Tongue (tissue), 2 donors: Measurements from ENCODE around the gene SLC25A15. TPM values are rescaled to one million over a fixed set of nuclear protein-coding genes. Genes with fewer than 3 reads are reported as not detected.
"Not testable (repeated sequence)": the region's sequence is repeated elsewhere in the genome, so short reads cannot be mapped to it uniquely, and the experiment has no call there.

Experiments
- DNase-seq: peaks from one replicate; pipeline ENCODE4 v3.0.0-alpha.2; 2015
- total RNA-seq: library from RNA; depleted of rRNA; stranded (reverse); fragments of >200 nt; gene quantifications from one replicate; pipeline ENCODE4 v1.2.3, GENCODE V29; 2014

SLC25A15 gene
- total RNA-seq, 1 donor from 2014 or later, result 22.4 TPM

DNA sequence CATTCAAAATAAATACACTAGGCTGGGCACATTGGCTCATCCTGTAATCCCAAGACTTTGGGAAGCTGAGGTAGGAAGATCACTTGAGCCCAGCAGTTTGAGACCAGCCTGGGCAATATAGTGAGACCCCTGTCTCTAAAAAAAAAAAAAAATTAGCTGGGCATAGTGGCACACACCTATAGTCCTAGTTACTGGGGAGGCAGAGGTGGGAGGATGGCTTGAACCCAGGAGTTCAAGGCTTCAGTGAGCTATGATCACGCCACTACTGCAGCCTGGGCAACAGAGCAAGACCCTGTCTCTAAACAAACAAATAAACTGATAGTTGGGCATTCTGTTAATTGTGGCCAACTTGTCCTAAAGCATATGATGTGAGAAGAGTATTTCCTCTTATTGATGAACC lies 6.4 kb upstream of the SLC25A15 start:
- DNase-seq, result not testable (repeated sequence)

DNA sequence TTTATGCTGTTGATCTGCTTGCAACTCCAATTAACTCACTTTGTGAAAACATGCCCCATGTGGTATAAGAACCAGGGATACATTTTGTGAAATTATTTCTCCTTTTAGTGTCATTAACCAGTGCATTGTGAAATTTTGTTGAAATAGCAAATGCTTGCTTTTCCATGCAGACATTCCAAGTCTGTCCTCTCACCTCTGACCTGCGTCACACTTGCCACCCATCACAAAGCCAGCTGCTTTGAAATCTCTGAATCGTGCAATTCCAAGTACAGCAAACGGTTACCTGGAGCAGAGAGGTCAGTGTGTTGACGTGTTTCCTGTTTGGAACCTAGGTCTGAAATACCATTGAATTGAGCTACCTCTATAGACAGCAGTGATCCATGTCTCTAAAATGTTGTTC lies 4.9 kb upstream of the SLC25A15 start:
- no peak for DNase-seq

DNA sequence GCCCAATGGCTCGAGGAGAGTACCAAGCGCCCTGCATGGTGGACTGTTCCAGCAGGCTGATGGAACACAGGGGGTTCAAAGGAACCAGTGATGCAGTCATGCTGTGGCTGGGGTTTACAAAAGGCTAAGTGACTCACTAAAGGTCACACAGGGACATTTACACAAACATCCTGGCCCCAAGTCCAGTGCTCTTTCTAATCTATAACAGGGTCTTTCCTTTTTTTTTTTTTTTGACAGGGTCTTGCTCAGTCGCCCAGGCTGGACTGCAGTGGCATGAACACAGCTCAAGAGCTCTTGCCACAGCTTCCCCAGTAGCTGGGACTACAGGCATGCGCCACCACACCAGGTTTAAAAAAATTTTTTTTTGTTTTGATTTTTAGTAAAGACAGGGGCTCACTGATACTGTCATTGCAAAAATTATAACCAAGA lies 2.8 kb upstream of the SLC25A15 start:
- no peak for DNase-seq

DNA sequence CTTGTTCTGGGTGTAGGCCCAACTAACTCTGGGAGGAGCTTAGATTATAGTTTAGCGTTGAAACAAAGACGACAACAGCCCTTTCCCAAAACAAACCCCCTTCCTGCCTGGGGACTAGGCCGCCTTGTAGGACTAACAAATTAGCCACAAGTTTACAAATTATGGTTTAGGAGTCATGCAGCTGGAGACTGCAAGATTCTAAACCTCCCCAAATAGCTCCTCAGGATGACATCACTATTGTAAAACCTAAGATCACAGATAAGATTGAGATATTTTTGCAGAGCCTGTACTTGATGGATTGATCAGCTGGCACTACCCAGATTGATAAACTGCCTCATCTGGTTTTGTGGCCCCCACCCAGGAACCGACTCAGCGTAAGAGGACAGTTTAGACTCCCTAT lies 2.3 kb upstream of the SLC25A15 start:
- DNase-seq, result no peak

DNA sequence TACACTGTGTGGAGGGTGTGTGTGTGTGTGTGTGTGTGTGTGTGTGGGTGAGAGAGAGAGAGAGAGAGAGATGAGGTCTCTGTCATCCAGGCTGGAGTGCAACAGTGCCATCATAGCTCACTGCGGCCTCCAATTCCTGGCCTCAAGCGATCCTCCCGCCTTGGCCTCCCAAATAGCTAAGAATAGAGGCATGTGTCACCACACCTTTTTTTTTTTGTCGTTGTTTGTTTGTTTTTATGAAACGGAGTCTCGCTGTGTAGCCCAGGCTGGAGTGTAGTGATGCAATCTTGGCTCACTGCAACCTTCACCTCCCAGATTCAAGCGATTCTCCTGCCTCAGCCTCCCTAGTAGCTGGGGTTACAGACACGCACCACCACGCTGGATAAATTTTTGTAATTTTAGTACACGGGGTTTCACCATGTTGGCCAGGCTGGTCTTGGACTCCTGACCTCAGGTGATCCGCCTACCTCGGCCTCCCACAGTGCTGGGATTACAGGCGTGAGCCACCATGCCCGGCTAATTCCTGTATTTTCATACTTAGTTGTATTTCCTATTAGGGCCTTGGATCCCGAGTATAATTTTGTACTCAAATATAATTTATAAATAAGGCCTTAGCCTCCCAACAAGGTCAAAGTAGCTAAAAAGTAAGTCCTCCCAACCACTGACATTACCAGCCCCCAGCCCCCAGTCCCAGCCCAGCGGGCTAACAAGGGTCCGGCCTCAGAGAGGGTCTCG lies 704 bp upstream of the SLC25A15 start:
- not testable (repeated sequence) for DNase-seq

DNA sequence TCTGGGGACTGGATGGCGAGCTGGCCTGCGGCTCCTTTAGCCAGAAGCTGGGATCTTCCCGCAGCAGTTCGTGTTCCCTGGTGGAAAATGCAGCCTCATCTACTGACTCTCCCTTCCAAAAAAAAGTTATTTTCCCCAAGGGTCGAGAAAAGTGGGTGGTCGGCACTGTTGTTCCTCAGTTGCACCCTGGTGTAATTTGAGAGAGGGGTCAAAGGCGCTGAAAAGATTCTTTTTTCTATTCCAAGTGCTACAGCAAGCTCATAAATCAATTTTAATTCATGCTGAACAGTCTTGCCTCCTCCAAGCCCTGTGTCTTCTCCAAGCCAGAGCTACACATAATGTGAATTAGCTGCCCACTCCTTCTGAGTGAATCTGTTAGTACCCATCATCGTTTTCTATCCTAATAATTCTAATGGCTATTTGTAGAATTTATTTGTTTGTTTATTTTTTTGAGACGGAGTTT lies 774 bp downstream of the SLC25A15 start:
- no peak for DNase-seq

DNA sequence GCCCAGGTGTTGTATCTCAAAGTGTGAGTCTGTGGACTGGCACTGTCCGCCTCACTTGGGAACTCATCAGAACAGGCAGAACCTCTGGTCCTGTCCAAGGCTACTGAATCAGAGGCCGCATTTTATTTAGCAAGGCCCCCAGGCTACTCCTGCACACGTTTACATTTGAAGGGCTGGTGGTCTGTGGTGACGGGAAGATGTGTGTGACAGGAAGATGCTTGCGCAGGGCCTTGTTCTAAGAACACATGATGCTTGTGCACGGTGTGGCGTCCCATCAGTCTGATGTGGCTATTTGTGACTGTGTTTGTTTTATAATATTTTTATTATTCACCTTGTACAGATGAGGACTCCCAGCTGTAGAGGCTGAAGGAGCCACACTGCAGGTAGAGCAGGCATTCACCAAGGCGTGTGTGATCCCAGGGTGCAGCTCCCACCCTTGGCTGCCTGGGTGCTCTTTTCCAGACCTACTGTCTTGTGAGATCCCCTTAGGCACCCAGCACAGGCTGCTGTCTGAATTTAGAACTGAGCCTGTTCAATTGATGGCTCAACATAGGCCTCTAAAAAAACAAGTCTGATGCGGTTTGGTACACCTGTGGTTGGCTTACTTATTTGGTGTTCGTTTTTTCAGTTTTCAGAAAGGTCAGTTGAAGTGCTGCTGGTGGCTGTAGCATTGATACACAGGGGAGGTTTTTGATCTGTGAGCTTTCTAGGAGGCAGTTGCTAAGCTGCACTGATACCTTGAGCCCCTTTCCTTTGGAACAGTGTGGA lies 3.1 kb downstream of the SLC25A15 start:
- no peak for DNase-seq

DNA sequence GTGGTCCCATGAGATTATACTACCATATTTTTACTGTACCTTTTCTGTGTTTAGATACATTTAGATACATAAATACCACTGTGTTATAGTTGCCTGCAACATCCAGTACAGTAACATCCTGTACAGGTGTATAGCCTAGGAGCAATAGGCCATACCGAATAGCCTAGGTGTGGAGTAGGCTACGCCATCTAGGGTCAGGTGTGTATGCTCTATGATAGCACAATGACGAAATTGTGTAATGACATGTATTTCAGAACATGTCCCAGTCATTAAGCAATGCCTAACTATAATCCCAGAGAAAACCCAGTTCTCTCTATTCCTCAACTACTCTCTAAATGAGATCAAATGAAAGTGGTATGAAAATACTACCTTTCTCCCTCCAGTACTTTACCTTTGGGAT lies 3.9 kb downstream of the SLC25A15 start:
- no peak for DNase-seq

DNA sequence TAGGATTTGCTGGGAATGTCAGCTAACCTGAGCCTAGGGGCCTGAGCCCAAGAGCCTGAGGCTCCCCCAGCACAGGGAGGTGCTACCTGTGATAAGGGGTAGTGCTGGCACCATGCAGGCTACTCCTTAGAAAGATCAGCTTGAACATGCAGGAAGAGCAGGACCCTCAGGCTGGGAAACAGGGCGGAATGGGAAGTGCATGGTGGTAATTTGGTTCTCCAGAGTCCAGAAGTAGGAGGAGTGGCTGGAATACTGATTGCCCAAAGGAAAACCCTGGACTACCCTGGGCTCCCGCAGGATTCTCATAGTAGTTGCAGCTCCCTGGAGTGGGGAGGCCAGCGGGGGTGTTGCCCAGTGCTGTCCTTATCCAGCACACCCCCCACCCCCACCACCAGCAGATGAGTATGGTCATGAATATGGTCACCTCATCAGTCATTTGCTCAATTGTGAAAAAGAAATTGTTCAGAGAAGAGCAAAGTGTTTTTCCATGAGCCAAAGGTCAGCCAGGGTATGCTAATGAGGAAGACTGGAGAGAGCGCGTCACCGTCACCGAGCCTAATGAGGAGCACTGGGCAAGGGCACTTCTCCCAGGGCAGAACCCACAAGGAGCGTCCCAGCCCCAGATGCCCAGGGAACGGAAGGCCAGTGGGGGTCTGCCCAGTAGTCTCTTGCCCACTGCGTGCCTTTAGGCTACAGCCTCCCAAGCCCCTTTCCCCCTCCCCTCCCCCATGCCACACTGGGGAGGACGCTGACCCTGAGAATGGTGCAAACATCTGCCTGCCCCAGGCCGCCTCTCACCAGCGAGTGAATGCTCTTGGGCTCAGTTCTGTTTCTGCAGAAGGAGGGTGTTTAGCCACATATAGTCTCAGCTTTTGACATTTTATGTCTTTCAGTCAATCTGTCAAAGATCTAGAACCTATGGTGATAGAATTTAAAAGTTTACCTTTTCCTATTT lies 5.3 kb downstream of the SLC25A15 start:
- no peak for DNase-seq

DNA sequence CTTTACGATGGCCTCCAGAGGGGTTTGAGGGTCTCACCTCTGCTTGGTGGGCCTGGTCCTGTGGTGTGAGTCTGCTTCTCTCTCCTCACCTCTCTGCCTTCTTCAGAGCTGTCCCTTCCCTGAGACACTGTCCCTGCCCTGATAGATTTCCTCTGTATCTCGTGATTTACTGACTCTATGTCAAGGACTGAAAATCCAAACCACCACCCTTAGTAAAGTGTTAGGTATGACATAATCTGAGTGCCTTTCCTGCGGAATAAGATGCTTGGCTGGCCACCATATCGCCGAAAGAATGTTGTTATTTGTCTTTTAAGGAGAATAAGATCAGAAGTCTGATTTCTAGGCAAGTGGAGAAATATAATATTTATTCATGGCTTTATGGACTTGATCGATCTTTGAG lies 7.2 kb downstream of the SLC25A15 start:
- DNase-seq, result no peak

DNA sequence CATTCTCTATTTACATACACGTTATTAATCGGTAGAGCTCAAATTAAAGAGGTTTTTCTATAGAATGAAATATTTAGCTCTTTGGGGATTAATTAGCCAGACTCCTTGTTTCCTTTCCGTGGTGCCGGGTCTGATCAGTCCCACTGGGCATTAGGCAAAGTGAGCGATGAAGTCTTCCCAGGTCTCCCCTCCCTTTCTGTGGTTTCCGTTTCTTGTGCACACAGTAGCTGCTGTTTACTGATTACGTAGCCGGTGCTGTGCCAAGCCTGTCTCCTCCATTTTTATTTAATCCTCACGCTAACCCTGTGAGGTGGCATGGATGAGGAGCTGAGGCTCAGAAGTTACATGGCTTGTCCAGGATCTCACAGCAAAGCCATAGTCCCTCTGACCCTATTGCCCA lies 9.0 kb downstream of the SLC25A15 start:
- DNase-seq, result no peak

DNA sequence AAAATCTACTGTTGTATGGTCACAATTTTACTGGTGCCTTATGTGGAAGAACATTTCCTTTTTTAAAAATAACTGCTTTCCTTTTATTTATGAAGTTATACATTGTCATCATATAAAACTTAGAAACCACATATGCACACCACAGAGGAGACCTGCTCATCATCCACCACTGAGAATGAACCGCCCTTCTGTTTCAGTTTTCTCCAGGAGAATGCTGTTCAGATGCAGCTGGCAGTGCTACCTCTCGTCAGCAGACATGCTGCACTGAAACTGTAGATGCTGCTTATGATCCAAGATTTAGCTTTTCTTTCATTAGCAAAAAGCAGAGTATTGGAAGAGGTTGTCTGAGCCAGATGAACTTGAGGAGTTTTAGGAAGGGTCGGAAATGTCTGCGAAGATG lies 10.1 kb downstream of the SLC25A15 start:
- DNase-seq, result no peak

DNA sequence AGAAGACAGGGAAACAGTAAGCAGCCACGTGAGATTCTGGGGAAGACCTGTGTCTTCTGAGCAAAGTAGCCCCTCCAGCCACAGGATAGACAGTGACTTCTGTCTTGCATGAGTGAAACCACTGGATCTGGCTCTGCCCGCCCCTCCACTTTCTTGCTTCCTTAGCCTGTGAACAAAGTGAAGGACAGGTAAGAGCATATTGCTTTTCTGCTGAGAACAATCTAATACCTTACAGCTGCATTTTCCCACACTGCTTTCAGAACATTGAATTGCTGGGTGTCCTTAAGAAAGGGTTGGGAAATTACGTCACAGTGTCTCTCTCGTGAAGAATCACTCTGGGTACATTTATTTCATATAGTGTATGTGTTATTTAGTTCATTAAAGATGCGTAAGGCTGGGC lies 11.1 kb downstream of the SLC25A15 start:
- DNase-seq, result no peak

DNA sequence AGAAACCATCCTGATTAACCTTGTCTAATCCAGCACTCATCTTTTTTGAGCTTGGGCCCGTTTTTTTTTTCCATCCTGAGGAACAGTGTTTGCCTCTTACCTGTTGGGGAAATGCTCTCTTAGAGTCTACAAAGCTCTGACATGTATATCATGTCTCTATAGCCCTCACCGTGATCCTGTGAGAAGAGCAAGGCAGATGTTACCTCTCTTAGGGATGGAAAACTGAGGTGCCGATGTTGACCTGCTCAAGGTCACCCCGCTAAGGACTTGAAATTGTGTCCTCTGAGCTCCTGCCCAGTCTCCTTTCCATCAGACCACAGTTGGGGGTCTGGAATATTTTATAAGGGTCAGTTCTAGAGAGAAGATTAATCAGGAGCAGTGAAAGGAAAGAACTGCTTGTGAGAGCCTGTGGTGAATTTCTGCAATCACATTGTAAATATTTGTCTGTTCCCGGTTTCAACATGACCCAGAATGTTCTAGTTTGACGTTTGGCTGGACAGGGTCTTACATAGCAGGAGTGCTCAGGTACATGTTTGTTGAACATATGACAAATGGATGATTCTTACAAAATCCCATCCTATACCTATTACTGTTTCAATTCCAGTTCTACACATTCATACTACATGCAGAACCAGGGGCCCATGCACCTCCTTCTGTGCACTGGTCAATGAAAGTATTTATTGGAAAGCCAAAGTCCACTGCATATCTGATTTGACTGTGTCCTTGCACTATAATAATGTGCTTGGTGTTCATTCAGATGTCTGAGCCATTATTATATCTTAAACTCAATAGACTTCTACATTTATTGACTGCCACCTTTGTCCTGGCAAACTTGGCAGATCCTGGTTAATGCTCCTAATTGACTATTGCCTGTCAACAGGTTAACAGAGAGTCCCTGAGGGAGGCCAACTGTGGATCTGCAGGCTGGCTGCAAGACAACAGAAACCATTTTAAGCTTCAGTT lies 12.1 kb downstream of the SLC25A15 start:
- DNase-seq, result no peak

DNA sequence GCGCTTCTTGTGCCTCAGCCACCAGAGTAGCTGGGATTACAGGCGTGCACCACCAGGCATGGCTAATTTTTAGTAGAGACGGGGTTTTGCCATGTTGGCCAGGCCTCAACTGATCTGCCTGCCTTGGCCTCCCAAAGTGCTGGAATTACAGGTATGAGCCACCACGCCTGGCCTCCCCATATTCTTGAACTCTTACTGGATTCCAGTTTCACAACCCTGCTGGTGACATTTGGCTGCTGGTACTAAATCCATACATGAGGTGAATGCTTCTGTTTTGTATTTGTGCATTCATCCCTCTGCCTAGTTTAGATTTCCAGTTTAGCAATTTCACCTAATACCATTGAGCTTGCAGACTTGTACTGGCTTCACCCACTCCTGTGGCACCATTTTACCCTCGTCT lies 13.9 kb downstream of the SLC25A15 start:
- no peak for DNase-seq

DNA sequence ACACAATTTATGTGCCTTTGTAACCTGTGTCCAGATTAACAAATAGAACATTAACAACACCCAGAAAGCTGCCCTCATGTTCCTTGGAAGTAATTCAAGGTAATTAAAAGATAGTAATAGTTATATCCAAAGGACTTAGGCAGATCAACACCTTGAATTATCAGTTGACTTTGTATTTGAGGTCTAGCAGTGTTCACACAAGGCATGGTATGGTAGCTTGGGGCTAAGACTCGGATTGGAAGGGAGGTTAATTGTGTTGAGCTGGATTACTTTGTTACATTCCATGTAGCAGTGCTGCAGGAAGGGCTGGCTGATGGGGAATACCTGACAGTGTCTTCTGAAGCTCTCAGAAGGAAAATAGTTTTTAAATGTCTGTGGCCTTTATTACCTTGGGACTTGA lies 16.8 kb downstream of the SLC25A15 start:
- no peak for DNase-seq

DNA sequence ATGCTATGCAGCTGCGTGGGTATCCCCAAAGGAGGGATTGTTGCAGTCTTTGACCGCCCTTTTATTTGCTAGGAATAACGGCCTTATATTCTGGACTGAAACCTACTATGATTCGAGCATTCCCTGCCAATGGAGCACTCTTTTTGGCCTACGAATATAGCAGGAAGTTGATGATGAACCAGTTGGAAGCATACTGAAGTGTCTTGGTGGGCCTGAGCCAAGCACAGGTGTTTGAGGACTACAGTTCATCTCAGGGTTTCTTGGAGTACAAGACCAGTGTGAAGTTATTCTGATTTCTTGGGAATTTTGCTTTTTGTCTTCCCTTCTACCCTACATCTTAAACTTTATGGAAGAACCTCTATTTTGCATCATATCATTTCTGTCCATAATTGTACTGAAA lies 20.1 kb downstream of the SLC25A15 start:
- DNase-seq, result no peak

DNA sequence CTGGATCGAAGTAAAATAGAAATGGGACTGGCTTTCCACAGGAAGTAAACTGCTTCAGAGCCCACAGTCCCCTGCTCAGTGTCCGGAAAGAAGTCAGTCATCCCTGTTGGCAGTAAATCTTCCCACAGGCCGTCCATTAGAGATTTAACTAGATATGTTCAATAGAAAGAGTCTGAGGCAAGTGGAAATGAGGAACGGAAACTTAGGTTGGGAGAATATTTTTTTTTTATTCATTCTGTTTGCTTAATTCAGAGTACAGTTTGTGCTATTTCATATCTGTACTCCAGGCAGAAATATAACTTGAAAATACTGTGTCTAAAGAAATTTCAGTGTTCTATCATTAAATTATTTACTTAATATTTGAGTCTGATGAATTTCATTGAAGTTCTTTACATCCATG lies 22.7 kb downstream of the SLC25A15 start:
- no peak for DNase-seq

DNA sequence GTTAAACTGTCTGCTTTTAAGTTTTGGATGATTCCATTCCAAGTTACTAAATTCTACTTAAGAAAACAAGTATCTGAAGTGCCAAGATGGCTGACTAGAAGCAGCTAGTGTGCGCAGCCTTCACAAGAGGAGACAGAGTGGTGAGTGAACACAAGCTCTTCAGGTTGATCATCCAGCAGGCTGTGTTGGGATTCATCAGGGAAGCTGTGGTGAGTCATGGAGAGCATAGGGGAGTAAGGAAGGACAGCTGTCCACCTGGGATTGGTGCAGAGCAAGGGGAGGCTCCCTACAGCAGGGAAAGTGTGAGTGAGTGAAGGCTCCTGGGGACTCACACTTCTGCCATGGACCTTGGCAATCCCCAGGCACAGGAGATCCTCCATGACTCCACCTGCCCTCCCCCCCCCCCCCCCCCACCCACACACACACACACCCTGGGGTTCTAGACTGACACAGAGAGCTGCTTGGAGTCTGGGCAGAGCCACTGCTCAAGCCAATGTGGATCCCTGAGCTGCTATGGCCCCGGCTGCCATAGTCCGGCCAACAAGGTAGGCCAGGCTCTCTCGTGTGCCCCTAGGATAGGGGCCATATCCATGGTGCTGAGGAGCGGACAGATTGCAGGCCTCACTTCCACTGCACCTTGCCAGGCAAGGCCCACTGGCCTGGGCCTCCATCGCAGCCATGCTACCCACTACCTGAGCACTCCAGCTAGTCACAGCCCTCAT lies 23.5 kb downstream of the SLC25A15 start:
- no peak for DNase-seq

DNA sequence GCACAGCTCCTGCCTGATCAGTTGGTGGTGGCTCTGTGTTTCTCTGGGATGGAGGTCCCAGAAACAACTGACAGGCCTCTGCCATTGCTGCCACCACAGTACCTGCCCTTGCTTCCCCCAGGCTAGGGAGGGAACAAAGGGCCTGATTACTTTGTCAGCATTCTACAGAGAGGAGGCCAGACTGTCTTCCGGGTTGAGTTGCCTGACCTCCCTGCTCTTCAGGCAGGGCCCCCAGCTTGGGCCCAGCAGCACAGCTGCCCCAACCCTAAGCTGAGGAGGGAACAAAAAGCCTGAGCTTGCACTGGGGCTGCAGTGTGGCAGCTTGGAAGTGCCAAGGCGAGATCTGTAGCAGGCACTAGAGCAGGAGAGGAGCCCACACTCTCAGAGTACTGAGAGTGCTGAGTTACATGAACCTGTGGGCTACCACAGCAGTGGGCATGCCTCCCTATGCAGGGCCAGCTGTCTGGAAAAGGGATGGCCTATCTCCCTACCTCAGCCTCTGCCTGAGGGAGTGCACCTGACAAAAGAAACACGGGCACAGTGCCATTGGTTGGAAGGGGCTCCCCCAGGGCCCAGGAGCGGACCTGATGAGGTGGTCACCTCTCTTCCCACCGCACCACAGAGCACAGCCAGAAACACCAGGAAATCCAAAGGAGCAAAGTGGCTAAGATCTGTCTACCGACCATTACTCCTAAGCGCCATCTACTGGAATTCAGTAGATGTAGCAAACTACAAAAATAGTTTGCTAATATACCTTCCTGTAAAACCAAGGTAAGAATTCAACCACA lies 24.4 kb downstream of the SLC25A15 start:
- no peak for DNase-seq
